Pancreas (tissue), 10 donors: ENCODE data around the gene NPLOC4. TPM values are rescaled to one million over a fixed set of nuclear protein-coding genes. Genes with fewer than 3 reads are reported as not detected.
A peak's percentile ranks its signal among the peaks of the same experiment; 100 is the strongest.

Source experiments
- ATAC-seq, 4 donors: fragments of 200-7000 bp; cut with Tn5 transposase; one replicate each; pipeline versions ENCODE4 v1.8.0 to v1.9.1; 2020; ENCODE audit warnings: mild to moderate bottlenecking in 4 of 4, moderate library complexity in 4 of 4
- DNase-seq, 6 donors: peaks; one replicate each; pipeline ENCODE4 v3.0.0-alpha.2; 2020
- FAIRE-seq: peaks from 2 replicates; lab custom pipeline; 2012; peaks lifted over from hg19 to GRCh38; lab: Jason Lieb, UNC
- H3K27ac ChIP-seq, 4 donors: fragments of 200-600 bp; sonication (generic); 1 replicate in 3 of 4; 2 replicates in 1 of 4; pipeline versions ENCODE4 v1.5.0 to v1.8.0; 2020
- H3K27me3 ChIP-seq, 4 donors: fragments of 200-600 bp; one replicate each; pipeline ENCODE4 v1.8.0; 2021
- H3K36me3 ChIP-seq, 3 donors: fragments of 200-600 bp; sonication (generic) in 1 of 3; one replicate each; pipeline versions ENCODE4 v1.5.0 to v1.8.0; 2020 to 2021
- H3K4me1 ChIP-seq, 3 donors: fragments of 200-600 bp; one replicate each; pipeline ENCODE4 v1.8.0; 2021
- H3K4me3 ChIP-seq, 4 donors: fragments of 200-600 bp; sonication (generic) in 2 of 4; one replicate each; pipeline versions ENCODE4 v1.5.0 to v1.8.0; 2020 to 2021
- H3K9me3 ChIP-seq, 4 donors: fragments of 200-600 bp; one replicate each; pipeline ENCODE4 v1.8.0; 2021
- WGBS, 2 donors: extraction: QIAGEN DNeasy Blood & Tissue Kit; methylation state at CpG; one replicate each; pipeline ENCODE4 v1.1.7; 2013; 5-methylcytosine and 5-hydroxymethylcytosine counted together
- intact Hi-C, 3 donors: fragments of 100-400 bp; cut with DNase I; formaldehyde crosslinking; loops; one replicate each; pipeline versions ENCODE4 v1.11.1 to v1.14.2; 2022
- polyA plus RNA-seq, 2 donors: library from polyadenylated mRNA; stranded (reverse); fragments of 200-250 nt; gene quantifications; one replicate each; pipeline ENCODE4 v1.2.3, GENCODE V29; 2013
- total RNA-seq, 6 donors: library from RNA; stranded (reverse); fragmentation: NEBNext Ultra II Directional in 4 of 6; extraction: Animal tissue kit (Norgen Biotek cat#: 25700) in 4 of 6; gene quantifications; one replicate each; pipeline versions ENCODE4 v1.2.1 to v1.2.4, GENCODE V29; 2021 to 2023
- TF ChIP-seq, protein P1 (sequence below), 4 donors: fragments of 200-600 bp; sonication (generic) in 3 of 4; IDR thresholded peaks; one replicate each; pipeline versions ENCODE4 v1.5.0 to v1.8.0; 2021; ENCODE audit warnings: antibody characterized with exemption in 4 of 4
- donor health status: healthy with polysubstance abuse.
- donor health status: DM: no; HTN: no; CAD: no; lungs with moderate emphysema.
- donor health status: DM: no; HTN: no; CAD: no.
- donor health status: control.
- donor health status: control.
- donor health status: Bipolar disorder and iron deficiency.
- donor health status: DM: yes; HTN: yes; CAD: no.
- donor health status: DM: no; HTN: no; CAD: no.
- donor health status: DM: no; HTN: no; CAD: no.
- donor health status: DM: yes; HTN: yes; CAD: no.

NPLOC4 gene
- 10 to 100 TPM; 32.8 to 54.8 (median 36.4) TPM for total RNA-seq
- 10 to 100 TPM; 32.5 to 34.8 TPM for polyA plus RNA-seq

DNA sequence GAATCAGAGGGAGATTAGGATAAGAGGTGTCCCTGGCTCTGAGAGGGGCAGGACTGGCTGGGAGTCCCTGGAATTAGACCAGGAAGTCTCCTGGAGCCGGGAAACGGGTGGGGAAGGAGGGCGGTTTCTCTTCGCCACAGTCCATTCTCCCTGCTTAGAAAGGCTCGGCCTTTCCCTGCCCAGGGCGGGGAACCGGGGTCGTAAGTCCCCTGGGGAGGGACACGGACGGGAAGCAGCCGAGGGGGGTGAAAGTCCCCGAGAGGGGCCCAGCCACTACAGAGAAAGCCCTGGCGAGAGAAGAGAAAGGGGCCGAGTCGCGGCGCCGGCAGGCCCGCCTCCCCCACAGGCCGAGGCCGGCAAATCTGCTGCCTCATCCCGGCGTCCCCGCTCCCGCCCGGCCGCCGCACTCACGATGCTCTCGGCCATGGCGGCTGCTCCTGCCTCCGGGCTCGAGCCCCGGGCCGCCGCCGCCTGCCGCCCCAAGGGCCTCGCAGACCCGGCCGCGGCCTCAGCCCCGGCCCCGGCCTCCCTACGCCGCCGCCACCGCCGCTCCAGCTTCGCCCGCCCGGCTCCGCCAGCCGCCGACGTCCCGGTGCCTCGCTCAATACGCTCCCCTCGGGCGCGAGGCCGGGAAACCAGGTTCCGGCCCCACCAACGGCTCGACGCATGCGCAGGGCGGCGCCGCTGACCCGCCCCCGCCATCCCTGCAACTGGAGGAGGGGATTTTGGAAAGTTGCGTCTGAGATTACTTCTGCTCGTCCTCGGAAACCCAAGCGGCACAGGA, at the start of gene NPLOC4, which contains the start of gene TSPAN10:
NPLOC4 (minus strand) TSS at position 608 of the 784 bp plus-strand sequence; CDS start at position 426, 182 bp downstream.
TSPAN10 (plus strand) TSS at position 692 of the 784 bp plus-strand sequence. CDS start 5,217 bp downstream, outside the sequence.
- intact Hi-C loops: no loop called here
- H3K9me3 ChIP-seq: no peaks in the 10 kb centered on the region
- H3K4me1 ChIP-seq: peaks cover 0 to 23% (median 7%) of the 10 kb centered on the region in 3 donors
- H3K36me3 ChIP-seq: no peaks in the 10 kb centered on the region
- H3K4me3 ChIP-seq: peak within 1 kb of the TSS; percentile 74 to 95 (median 94)
- FAIRE-seq (no peak), DNase-seq (peak; percentile 69 to 98 (median 90)), ATAC-seq (peak; percentile 93 to 95 (median 93))
- WGBS, 2 donors: 0 to 1% methylated on average over 57 to 77 of the region's 77 CpGs
- peak within 1 kb of the TSS; percentile 60 to 81 (median 78) for H3K27ac ChIP-seq
- H3K27me3 ChIP-seq: no peaks in the 10 kb centered on the region
- TF ChIP-seq, protein P1, sequence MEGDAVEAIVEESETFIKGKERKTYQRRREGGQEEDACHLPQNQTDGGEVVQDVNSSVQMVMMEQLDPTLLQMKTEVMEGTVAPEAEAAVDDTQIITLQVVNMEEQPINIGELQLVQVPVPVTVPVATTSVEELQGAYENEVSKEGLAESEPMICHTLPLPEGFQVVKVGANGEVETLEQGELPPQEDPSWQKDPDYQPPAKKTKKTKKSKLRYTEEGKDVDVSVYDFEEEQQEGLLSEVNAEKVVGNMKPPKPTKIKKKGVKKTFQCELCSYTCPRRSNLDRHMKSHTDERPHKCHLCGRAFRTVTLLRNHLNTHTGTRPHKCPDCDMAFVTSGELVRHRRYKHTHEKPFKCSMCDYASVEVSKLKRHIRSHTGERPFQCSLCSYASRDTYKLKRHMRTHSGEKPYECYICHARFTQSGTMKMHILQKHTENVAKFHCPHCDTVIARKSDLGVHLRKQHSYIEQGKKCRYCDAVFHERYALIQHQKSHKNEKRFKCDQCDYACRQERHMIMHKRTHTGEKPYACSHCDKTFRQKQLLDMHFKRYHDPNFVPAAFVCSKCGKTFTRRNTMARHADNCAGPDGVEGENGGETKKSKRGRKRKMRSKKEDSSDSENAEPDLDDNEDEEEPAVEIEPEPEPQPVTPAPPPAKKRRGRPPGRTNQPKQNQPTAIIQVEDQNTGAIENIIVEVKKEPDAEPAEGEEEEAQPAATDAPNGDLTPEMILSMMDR (IDR thresholded peaks at IDR 0.05): no peak

DNA sequence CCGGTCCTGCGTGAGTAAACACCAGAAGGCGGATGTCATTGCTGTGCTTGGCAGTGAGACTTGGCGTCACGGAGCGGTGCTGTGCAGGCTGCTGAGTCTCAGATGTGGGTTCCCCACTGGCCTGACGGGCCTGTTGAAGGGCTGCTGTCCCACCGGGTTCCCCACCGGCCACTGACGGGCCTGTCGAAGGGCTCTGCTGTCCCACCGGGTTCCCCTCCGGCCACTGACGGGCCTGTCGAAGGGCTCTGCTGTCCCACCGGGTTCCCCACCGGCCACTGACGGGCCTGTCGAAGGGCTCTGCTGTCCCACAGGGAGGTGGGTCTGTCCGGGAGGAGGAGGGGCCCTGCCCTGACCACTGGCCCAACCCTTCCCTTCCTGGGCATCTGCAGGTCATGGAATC, 49.7 kb upstream of the NPLOC4 start:
- WGBS, 2 donors: 90 to 92% methylated on average over 20 of the region's 20 CpGs
- ATAC-seq (no peak), DNase-seq (peak in 1 of 6 donors; percentile 63), FAIRE-seq (no peak)
- intact Hi-C loops: no loop called here
- H3K4me3 ChIP-seq: no peak overlapping the region
- no peak overlapping the region for H3K27ac ChIP-seq
- peaks cover 0 to 43% (median 15%) of the 10 kb centered on the region in 3 donors for H3K36me3 ChIP-seq
- no peaks in the 10 kb centered on the region for H3K9me3 ChIP-seq
- peaks cover 10 to 19% (median 13%) of the 10 kb centered on the region in 3 donors for H3K4me1 ChIP-seq
- no peaks in the 10 kb centered on the region for H3K27me3 ChIP-seq
- TF ChIP-seq, protein P1 (IDR thresholded peaks at IDR 0.05): no peak

DNA sequence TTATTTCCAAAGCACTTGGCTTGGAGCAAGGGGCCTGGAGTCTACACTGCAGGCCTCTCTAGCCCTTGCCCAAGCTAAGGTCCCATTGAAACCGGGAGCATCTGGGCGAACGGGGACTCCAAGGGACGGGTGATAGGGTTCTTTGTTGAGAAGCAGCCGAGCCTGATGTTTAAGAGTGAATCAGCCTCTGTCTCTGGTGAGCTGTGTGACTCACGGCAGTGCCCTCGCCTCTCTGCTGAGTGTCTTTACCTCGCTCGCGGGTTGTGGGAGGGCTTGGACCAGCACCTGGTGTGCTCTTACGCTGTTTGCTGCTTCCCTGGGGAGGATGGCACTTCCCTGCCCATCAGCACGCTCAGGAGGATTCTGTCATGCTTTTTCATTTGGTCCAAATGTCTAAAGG, 48.2 kb upstream of the NPLOC4 start:
- H3K27me3 ChIP-seq: no peaks in the 10 kb centered on the region
- DNase-seq: no peak
- TF ChIP-seq, protein P1 (IDR thresholded peaks at IDR 0.05): no peak
- intact Hi-C loops: no loop called here
- peaks cover 0 to 31% (median 15%) of the 10 kb centered on the region in 3 donors for H3K36me3 ChIP-seq
- no peaks in the 10 kb centered on the region for H3K9me3 ChIP-seq
- peaks cover 10 to 19% (median 13%) of the 10 kb centered on the region in 3 donors for H3K4me1 ChIP-seq
- H3K4me3 ChIP-seq: peak overlapping the region in 2 of 4 donors; percentile 97
- FAIRE-seq: no peak
- H3K27ac ChIP-seq: no peak overlapping the region
- 58 to 61% methylated on average over 12 of the region's 12 CpGs for WGBS, 2 donors
- no peak for ATAC-seq

DNA sequence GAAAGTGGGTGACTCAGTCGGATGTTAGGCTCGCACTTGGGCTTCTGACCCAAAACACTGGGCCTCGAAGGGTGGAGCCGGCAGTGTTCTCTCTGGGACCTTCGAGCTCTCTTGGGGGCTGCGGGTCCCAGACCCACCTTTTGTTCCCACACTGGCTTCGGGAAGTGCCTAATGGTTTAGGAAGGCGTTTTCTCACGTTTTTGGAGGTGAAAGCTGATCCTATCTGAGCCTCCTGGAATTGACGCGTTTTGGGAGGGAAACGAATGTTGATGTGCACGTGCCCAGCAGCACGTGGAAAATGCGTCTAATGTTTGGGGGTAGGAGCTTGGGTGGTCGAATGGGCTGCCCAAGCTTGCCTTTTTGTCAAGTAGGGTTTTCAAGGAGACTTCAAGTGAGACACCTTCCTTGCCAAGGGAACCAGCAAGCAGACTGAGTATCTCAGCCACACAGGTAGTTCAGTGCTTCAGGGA, 47.6 kb upstream of the NPLOC4 start:
- ATAC-seq (no peak), FAIRE-seq (no peak), DNase-seq (no peak)
- Histone ChIP-seq H3K27me3 (no peaks in the 10 kb centered on the region), H3K4me1 (peaks cover 10 to 19% (median 13%) of the 10 kb centered on the region in 3 donors), H3K36me3 (peaks cover 0 to 26% (median 15%) of the 10 kb centered on the region in 3 donors), H3K27ac (peak overlapping the region; percentile 51 to 62 (median 56)), H3K9me3 (no peaks in the 10 kb centered on the region), H3K4me3 (peak overlapping the region; percentile 81 to 99 (median 97))
- intact Hi-C loops: no loop called here
- TF ChIP-seq, protein P1 (IDR thresholded peaks at IDR 0.05): no peak
- WGBS, 2 donors: 1% methylated on average over 16 of the region's 16 CpGs
